IPS-15b (cell line): Measurements from ENCODE around the gene NAPB.

Source experiments
- H3K27me3 ChIP-seq: one replicate; pipeline ENCODE4 v1.6.1; 2013; ENCODE audit warnings: low read length; ENCODE audit not compliant: control insufficient read depth, insufficient read depth
- H3K36me3 ChIP-seq: one replicate; pipeline ENCODE4 v1.6.1; 2013; ENCODE audit warnings: low read length; ENCODE audit not compliant: control insufficient read depth, insufficient read depth
- H3K4me1 ChIP-seq: one replicate; pipeline ENCODE4 v1.6.1; 2013; ENCODE audit warnings: mild to moderate bottlenecking, low read length; ENCODE audit not compliant: control insufficient read depth, insufficient read depth
- H3K4me3 ChIP-seq: one replicate; pipeline ENCODE4 v1.5.1; 2013; ENCODE audit warnings: low read depth, low read length
- H3K9ac ChIP-seq: one replicate; pipeline ENCODE4 v1.6.1; 2013; ENCODE audit warnings: low read depth, mild to moderate bottlenecking, low read length
- H3K9me3 ChIP-seq: one replicate; pipeline ENCODE4 v1.6.1; 2013; ENCODE audit warnings: mild to moderate bottlenecking, low read length; ENCODE audit not compliant: control insufficient read depth, insufficient read depth

The NAPB gene

GRCh38 chr20:23397961-23398360 lies 23.3 kb downstream of the NAPB start:
- no peaks in the 10 kb centered on the region for H3K9me3 ChIP-seq
- no peaks in the 10 kb centered on the region for H3K27me3 ChIP-seq
- H3K4me1 ChIP-seq: peaks cover 4% of the 10 kb centered on the region
- no peak overlapping the region for H3K9ac ChIP-seq
- H3K36me3 ChIP-seq: peaks cover 16% of the 10 kb centered on the region
- no peak overlapping the region for H3K4me3 ChIP-seq

- Histone ChIP-seq H3K9ac (no peak overlapping the region), H3K4me1 (peaks cover 9% of the 10 kb centered on the region), H3K36me3 (peaks cover 17% of the 10 kb centered on the region), H3K9me3 (no peaks in the 10 kb centered on the region), H3K27me3 (no peaks in the 10 kb centered on the region), H3K4me3 (no peak overlapping the region)
Measured at GRCh38 chr20:23396950-23397627, 24.2 kb downstream of the NAPB start.

- H3K4me1 ChIP-seq: peaks cover 24% of the 10 kb centered on the region
- H3K9me3 ChIP-seq: no peaks in the 10 kb centered on the region
- no peaks in the 10 kb centered on the region for H3K27me3 ChIP-seq
- H3K36me3 ChIP-seq: peaks cover 17% of the 10 kb centered on the region
- H3K9ac ChIP-seq: no peak overlapping the region
- H3K4me3 ChIP-seq: no peak overlapping the region
Measured at GRCh38 chr20:23393996-23394775, 27.1 kb downstream of the NAPB start.

- H3K4me1 ChIP-seq: peaks cover 24% of the 10 kb centered on the region
- H3K4me3 ChIP-seq: no peak overlapping the region
- peaks cover 17% of the 10 kb centered on the region for H3K36me3 ChIP-seq
- no peaks in the 10 kb centered on the region for H3K9me3 ChIP-seq
- no peaks in the 10 kb centered on the region for H3K27me3 ChIP-seq
- no peak overlapping the region for H3K9ac ChIP-seq
Measured at GRCh38 chr20:23391707-23392310, 29.5 kb downstream of the NAPB start.

GRCh38 chr20:23390091-23390774 lies 31.1 kb downstream of the NAPB start:
- H3K36me3 ChIP-seq: peaks cover 17% of the 10 kb centered on the region
- H3K4me1 ChIP-seq: peaks cover 22% of the 10 kb centered on the region
- no peak overlapping the region for H3K9ac ChIP-seq
- no peak overlapping the region for H3K4me3 ChIP-seq
- no peaks in the 10 kb centered on the region for H3K27me3 ChIP-seq
- no peaks in the 10 kb centered on the region for H3K9me3 ChIP-seq

GRCh38 chr20:23387118-23387443 lies 34.2 kb downstream of the NAPB start:
- no peaks in the 10 kb centered on the region for H3K27me3 ChIP-seq
- peaks cover 15% of the 10 kb centered on the region for H3K4me1 ChIP-seq
- no peak overlapping the region for H3K9ac ChIP-seq
- no peak overlapping the region for H3K4me3 ChIP-seq
- no peaks in the 10 kb centered on the region for H3K9me3 ChIP-seq
- H3K36me3 ChIP-seq: no peaks in the 10 kb centered on the region

GRCh38 chr20:23386304-23387117 lies 34.8 kb downstream of the NAPB start:
- Histone ChIP-seq H3K36me3 (no peaks in the 10 kb centered on the region), H3K9me3 (no peaks in the 10 kb centered on the region), H3K4me1 (peaks cover 10% of the 10 kb centered on the region), H3K27me3 (no peaks in the 10 kb centered on the region), H3K4me3 (no peak overlapping the region), H3K9ac (no peak overlapping the region)

- Histone ChIP-seq H3K9me3 (no peaks in the 10 kb centered on the region), H3K9ac (no peak overlapping the region), H3K4me1 (no peaks in the 10 kb centered on the region), H3K4me3 (no peak overlapping the region), H3K36me3 (peaks cover 4% of the 10 kb centered on the region), H3K27me3 (no peaks in the 10 kb centered on the region)
Measured at GRCh38 chr20:23381876-23382275, 39.4 kb downstream of the NAPB start.

- Histone ChIP-seq H3K9ac (no peak overlapping the region), H3K27me3 (no peaks in the 10 kb centered on the region), H3K9me3 (no peaks in the 10 kb centered on the region), H3K4me3 (no peak overlapping the region), H3K36me3 (peaks cover 9% of the 10 kb centered on the region), H3K4me1 (no peaks in the 10 kb centered on the region)
Measured at GRCh38 chr20:23379772-23380171, 41.5 kb downstream of the NAPB start.

- H3K9ac ChIP-seq: no peak overlapping the region
- no peaks in the 10 kb centered on the region for H3K27me3 ChIP-seq
- H3K9me3 ChIP-seq: no peaks in the 10 kb centered on the region
- H3K36me3 ChIP-seq: peaks cover 15% of the 10 kb centered on the region
- H3K4me3 ChIP-seq: no peak overlapping the region
- H3K4me1 ChIP-seq: no peaks in the 10 kb centered on the region
Measured at GRCh38 chr20:23375827-23376226, 45.5 kb downstream of the NAPB start.

GRCh38 chr20:23374441-23374840 lies 46.8 kb downstream of the NAPB start:
- no peaks in the 10 kb centered on the region for H3K27me3 ChIP-seq
- no peak overlapping the region for H3K9ac ChIP-seq
- peaks cover 27% of the 10 kb centered on the region for H3K36me3 ChIP-seq
- no peaks in the 10 kb centered on the region for H3K4me1 ChIP-seq
- no peak overlapping the region for H3K4me3 ChIP-seq
- H3K9me3 ChIP-seq: no peaks in the 10 kb centered on the region
